ENCODE measurements around the gene RASGRP1.

Gene RASGRP1

GRCh38 chr15:38506997-38507396 is 57.6 kb downstream of the RASGRP1 start:
- DNase-seq (ENCODE audit: low read depth in 2 of 2) = no peak

DNA sequence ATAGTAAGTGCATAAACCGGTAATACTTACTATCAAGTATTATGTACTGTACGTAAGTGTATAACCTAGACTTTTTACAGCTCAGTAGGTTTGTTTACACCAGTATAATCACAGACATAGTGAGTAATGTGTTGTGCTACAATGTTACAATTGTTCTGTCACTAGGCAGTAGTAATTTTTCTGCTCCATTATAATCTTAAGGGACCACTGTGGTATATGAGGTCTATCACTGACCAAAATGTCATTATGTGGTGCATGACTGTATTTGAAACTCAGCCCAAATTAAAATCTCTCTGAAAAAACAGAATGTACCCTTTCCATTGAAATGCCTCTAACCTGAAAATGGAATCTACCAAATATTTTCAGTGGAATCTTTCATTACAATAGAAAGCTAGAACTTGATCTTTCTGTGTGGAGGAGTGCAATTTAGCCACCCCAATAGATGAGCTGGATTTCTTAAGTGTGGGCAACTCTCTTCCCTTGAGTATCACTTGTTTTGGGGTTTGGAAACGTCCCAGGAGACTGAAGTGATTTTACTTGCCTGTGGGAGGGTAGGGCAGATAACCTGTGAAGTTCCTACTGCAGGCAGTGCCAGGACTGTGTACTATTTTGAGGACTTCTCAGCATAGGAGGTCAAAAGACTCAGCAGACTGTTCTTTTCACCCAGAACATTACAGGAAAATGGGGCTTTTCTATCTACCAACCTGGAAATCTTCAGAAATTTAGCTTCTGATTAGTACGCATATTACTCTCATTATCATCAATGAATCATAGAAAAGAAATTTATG is 59.7 kb downstream of the RASGRP1 start:
- DNase-seq (ENCODE audit: low read depth in 2 of 2) = no peak

DNA sequence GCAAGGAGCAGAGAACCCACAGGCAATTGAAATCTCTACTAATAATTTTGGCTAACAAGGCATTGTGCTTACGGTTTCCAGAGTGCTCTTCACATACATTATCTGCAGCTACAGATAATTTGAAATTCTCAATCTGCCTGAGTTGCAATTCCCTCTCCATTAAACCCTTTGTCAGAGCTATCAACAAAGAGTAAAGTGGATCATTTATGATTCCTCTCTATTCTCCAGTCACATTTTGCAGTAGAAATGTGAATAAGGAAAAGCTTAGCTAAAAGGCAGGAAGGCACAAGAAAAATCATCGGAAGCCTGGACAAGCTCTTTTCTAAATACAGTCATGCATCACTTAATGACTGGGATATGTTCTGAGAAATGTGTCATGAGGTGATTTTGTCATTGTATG is 61.1 kb downstream of the RASGRP1 start:
- DNase-seq (ENCODE audit: low read depth in 2 of 2) = no peak

- no peak for DNase-seq (ENCODE audit: low read depth in 2 of 2)
Measured at GRCh38 chr15:38499651-38500050, 65.0 kb downstream of the RASGRP1 start.

DNA sequence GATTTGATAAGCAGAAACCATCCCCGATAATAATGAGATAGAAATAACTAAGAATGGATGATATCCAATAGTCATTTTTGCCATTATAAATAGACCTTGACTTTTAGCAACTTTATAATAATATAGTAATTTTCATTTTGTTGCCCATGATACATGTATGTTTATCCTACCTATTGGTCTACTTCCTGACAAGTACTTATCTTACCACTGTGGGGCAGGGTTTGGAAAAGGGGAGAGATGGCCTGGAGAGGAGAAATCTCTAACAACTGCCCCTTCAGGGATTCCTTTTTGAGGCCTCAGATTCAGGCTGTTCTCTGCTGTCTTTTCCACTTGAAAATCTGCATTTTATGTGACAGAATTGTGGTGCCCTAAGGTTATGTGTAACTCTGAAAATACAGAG is 68.5 kb downstream of the RASGRP1 start:
- no peak for DNase-seq (ENCODE audit: low read depth in 2 of 2)

- no peak for DNase-seq (ENCODE audit: low read depth in 2 of 2)
Measured at GRCh38 chr15:38490242-38490922, 74.2 kb downstream of the RASGRP1 start.

GRCh38 chr15:38487378-38487777 is 77.2 kb downstream of the RASGRP1 start:
- no peak for DNase-seq (ENCODE audit: low read depth in 2 of 2)

- DNase-seq (ENCODE audit: low read depth in 2 of 2) = no peak
Measured at GRCh38 chr15:38486936-38487335, 77.7 kb downstream of the RASGRP1 start.

DNA sequence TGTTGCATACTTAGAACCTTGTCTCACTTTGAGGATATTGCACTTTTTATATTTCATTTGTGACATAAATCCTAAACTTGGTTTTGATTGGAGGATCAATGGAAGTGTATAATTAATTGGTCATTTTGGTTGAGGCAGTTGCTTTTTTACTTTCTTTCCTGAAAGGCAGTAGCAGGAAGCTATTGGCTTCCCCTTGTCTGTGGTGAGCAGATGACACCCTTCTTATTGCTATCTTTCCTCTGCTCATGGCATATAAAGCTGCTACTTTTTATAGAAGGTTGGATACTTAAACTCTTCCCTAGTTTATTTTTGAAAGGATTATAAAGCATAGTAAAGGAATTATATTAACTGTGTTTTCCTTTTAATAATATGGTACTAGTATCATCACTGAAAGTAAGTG is 82.0 kb downstream of the RASGRP1 start:
- no peak for DNase-seq (ENCODE audit: low read depth in 2 of 2)

GRCh38 chr15:38481761-38482160 is 82.9 kb downstream of the RASGRP1 start:
- no peak for DNase-seq (ENCODE audit: low read depth in 2 of 2)

GRCh38 chr15:38481113-38481512 is 83.5 kb downstream of the RASGRP1 start:
- no peak for DNase-seq (ENCODE audit: low read depth in 2 of 2)

- DNase-seq (ENCODE audit: low read depth in 2 of 2) = no peak
Measured at GRCh38 chr15:38479756-38480155, 84.9 kb downstream of the RASGRP1 start.

DNA sequence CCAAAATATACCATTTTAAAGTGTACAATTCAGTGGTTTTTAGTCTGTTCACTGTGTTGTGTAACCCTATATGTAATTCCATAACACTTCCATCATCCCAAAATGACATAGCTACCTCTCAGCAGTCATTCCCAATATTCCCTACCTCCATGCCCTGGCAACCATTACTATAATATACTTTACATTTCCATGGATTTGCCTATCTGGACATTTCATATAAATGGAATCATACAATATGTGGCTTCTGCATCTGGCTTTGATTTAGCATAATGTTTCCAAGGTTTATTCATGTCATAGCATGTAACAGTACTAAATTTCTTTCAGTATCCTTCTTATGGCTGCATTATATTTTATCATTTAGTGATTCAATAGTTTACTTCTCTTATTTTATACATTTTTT is 85.3 kb downstream of the RASGRP1 start:
- DNase-seq (ENCODE audit: low read depth in 2 of 2) = no peak

GRCh38 chr15:38477637-38478036 is 87.0 kb downstream of the RASGRP1 start:
- no peak for DNase-seq (ENCODE audit: low read depth in 2 of 2)

DNA sequence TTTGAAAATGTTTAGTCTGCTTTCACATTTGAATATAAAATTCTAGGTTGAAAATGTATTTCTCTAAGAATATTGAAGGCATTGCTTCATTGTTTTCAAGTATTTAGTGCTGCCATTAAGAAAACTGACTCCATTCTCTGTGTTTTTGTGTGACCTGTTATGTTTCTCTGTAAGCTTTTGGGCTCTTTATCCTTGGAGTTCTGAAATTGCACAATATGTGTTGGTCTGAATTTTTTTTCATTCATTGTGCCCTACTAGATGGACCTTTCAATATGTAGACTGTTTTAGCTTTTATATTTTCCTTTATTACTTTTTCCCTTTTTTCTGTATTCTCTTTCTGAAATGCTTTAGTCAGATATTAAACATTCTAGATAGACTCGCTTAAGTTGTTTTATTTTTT is 88.5 kb downstream of the RASGRP1 start:
- no peak for DNase-seq (ENCODE audit: low read depth in 2 of 2)

GRCh38 chr15:38475361-38475760 is 89.3 kb downstream of the RASGRP1 start:
- no peak for DNase-seq (ENCODE audit: low read depth in 2 of 2)

- DNase-seq (ENCODE audit: low read depth in 2 of 2) = no peak
Measured at GRCh38 chr15:38474155-38474757, 90.4 kb downstream of the RASGRP1 start.

DNA sequence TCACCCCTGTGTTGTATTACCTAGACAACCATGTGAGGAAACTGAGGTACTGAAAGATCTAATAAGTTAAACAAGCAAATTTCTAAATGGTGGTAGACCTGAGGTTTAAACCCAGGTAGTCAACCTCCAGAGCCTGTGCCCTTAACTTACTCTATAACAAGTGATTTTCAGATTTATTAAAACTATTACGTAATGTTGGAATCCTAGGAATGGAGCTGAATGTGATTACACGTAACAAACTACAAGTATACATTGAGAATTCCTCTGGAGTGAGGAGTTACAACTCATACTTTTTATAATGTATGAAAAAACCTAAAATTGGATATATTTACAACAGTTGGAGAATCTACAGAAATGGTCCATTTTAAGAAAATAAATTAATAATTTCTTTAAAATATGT is 92.6 kb downstream of the RASGRP1 start:
- DNase-seq (ENCODE audit: low read depth in 2 of 2) = no peak

DNA sequence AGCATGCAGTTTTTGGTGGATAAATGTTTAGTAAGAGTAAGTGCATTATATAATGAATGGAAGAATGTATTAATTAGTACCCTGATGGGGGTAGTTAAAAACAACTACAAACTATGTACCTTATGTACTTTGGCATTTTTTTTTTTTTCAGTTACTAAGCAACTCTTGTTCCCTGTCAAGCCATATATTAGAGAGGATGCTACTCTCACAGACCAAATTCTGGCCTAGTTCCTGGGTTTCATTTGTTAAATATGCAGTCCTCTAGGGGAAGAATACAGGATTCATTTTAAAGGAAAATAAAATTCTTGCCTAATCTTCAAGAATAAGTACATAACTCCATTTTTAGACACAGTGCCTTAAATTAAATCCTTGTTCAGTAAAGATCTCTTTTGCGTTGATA is 93.8 kb downstream of the RASGRP1 start:
- no peak for DNase-seq (ENCODE audit: low read depth in 2 of 2)

DNA sequence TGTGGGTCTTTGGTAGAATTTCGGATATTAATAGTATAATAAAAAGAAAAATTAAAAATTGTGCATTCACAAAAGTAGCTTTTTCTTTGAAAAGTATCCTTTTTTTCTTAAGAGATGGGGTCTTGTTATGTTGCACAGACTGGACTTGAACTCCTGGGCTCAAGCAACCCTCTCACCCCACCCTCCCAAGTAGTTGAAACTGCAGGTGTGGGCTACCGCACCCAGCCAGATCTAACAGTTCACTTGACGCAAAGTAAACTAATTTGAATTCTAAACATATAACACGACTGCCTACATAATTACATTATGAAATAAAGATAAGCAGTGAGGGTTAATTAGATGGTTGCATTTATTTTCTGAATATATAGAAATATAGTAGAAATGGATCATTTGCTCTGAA is 99.9 kb downstream of the RASGRP1 start:
- DNase-seq (ENCODE audit: low read depth in 2 of 2) = no peak

GRCh38 chr15:38463893-38464292 is 100.7 kb downstream of the RASGRP1 start:
- DNase-seq (ENCODE audit: low read depth in 2 of 2) = no peak

GRCh38 chr15:38461066-38461833 is 103.4 kb downstream of the RASGRP1 start:
- no peak for DNase-seq (ENCODE audit: low read depth in 2 of 2)
